Heart right ventricle (tissue), 16 donors: ENCODE measurements around the gene DHRSX. TPM values are rescaled to one million over a fixed set of nuclear protein-coding genes. Genes with fewer than 3 reads are reported as not detected.

Experiments used
- ATAC-seq, 8 donors: fragments of 200-7000 bp; cut with Tn5 transposase; one replicate each; pipeline ENCODE4 v1.9.1; 2020; ENCODE audit warnings: mild to moderate bottlenecking in 8 of 8, moderate library complexity in 8 of 8, moderate number of reproducible peaks in 1 of 8
- DNase-seq, 2 donors: peaks; one replicate each; pipeline ENCODE4 v3.0.0-alpha.2; 2020
- H3K27ac ChIP-seq, 10 donors: fragments of 200-600 bp; sonication (generic) in 2 of 10; one replicate each; pipeline versions ENCODE4 v1.5.0 to v1.8.0; 2020 to 2022; ENCODE audit warnings: mild to moderate bottlenecking in 3 of 10
- H3K27me3 ChIP-seq, 7 donors: fragments of 200-600 bp; one replicate each; pipeline ENCODE4 v1.8.0; 2021 to 2022; ENCODE audit warnings: mild to moderate bottlenecking in 2 of 7
- H3K36me3 ChIP-seq, 9 donors: fragments of 200-600 bp; sonication (generic) in 1 of 9; one replicate each; pipeline versions ENCODE4 v1.5.0 to v1.8.0; 2020 to 2022; ENCODE audit warnings: mild to moderate bottlenecking in 2 of 9
- H3K4me1 ChIP-seq, 9 donors: fragments of 200-600 bp; sonication (generic) in 1 of 9; one replicate each; pipeline versions ENCODE4 v1.5.0 to v1.8.0; 2020 to 2022; ENCODE audit warnings: mild to moderate bottlenecking in 4 of 9
- H3K4me3 ChIP-seq, 10 donors: fragments of 200-600 bp; sonication (generic) in 2 of 10; one replicate each; pipeline versions ENCODE4 v1.5.0 to v1.8.0; 2020 to 2022; ENCODE audit warnings: mild to moderate bottlenecking in 7 of 10, moderate library complexity in 2 of 10
- H3K9me3 ChIP-seq, 11 donors: fragments of 200-600 bp in 10 of 11; sonication (generic) in 2 of 11; one replicate each; pipeline versions ENCODE4 v1.5.0 to v1.8.0; 2013 to 2022; ENCODE audit warnings: mild to moderate bottlenecking in 2 of 11, control low read depth in 1 of 11, moderate library complexity in 1 of 11
- CTCF ChIP-seq, 9 donors: fragments of 200-600 bp; sonication (generic) in 2 of 9; IDR thresholded peaks; one replicate each; pipeline versions ENCODE4 v1.5.0 to v1.8.0; 2021 to 2022; ENCODE audit warnings: antibody characterized with exemption in 9 of 9, mild to moderate bottlenecking in 5 of 9, moderate library complexity in 1 of 9
- WGBS, 2 donors: extraction: QIAGEN DNeasy Blood & Tissue Kit; methylation state at CpG; one replicate each; pipeline ENCODE4 v1.1.7; 2013; ENCODE audit warnings: inconsistent platforms in 1 of 2; 5-methylcytosine and 5-hydroxymethylcytosine counted together
- intact Hi-C, 10 donors: fragments of 100-400 bp; cut with DNase I; formaldehyde crosslinking; loops; one replicate each; pipeline versions ENCODE4 v1.11.1 to v1.14.2; 2022
- polyA plus RNA-seq, 2 donors: library from polyadenylated mRNA; stranded (reverse); fragments of 200-250 nt; gene quantifications; one replicate each; pipeline ENCODE4 v1.2.3, GENCODE V29; 2013
- total RNA-seq, 10 donors: library from RNA; stranded (reverse); fragmentation: NEBNext Ultra II Directional in 3 of 10; extraction: Animal tissue kit (Norgen Biotek cat#: 25700) in 3 of 10; gene quantifications; one replicate each; pipeline versions ENCODE4 v1.2.1 to v1.2.4, GENCODE V29; 2021 to 2023
- donor health status: Arrhythmogenic right ventricular cardiomyopathy.
- donor health status: ischemic (EF 13 %, LVEDD 7.1; RV severe dilation, severe dysfunction).
- donor health status: healthy with polysubstance abuse.
- donor health status: DM: no; HTN: yes; CAD: no.
- donor health status: DM: no; HTN: no; CAD: no.
- donor health status: ischemic (EF 25% LVEDD 6.9; RV normal size, moderate dysfunction).
- donor health status: ischemic (EF 25% LVEDD 5.7; RV mildly dilated, moderate dysfunction).
- donor health status: healthy.
- donor health status: DM: yes; HTN: yes; CAD: no.
- donor health status: Ischemic cardiomyopathy.
- donor health status: ischemic (EF 35%, LVEDD 5.7; RV mildly dilated, moderate dysfunction).
- donor health status: nonischemic (EF 11% LVEDD 7.7; RV severe dilation, severe dysfunction).
- donor health status: DM: yes; HTN: yes; CAD: no.
- donor health status: PGD.
- donor health status: ischemic (EF 29% LVEDD 5.4; RV normal size, mild dysfunction).
- donor health status: nonischemic (EF 23%, LVEDD 6.1; RV moderate dilation, normal function).

Gene DHRSX
- total and polyA plus RNA-seq, 12 donors, result 13.8 to 35.9 (median 26.2) TPM

- peaks cover 0 to 41% (median 16%) of the 10 kb centered on the region in 9 donors for H3K4me1 ChIP-seq
- H3K36me3 ChIP-seq, result peaks cover 3 to 59% (median 40%) of the 10 kb centered on the region in 9 donors
- no peaks in the 10 kb centered on the region for H3K27me3 ChIP-seq
- no peaks in the 10 kb centered on the region for H3K9me3 ChIP-seq
- intact Hi-C loops, result loop anchor here in 1 of 10 donors (5.0 kb wide), 1 partner anchor 1161 kb away; no protein-coding TSS in a partner anchor
- 97% methylated on average over 50 of the region's 50 CpGs for WGBS, 2 donors
- no peak for ATAC-seq
- H3K27ac ChIP-seq, result no peak overlapping the region
- TF ChIP-seq CTCF (IDR thresholded peaks at IDR 0.05), result no peak
- DNase-seq, result no peak
- H3K4me3 ChIP-seq, result no peak overlapping the region
These were observed 12.0 kb downstream of the DHRSX start for GRCh38 chrX:2488621-2489285.

- no peak overlapping the region for H3K4me3 ChIP-seq
- TF ChIP-seq CTCF (IDR thresholded peaks at IDR 0.05), result no peak
- 91 to 96% methylated on average over 16 of the region's 16 CpGs for WGBS, 2 donors
- no peaks in the 10 kb centered on the region for H3K9me3 ChIP-seq
- H3K27ac ChIP-seq, result no peak overlapping the region
- peaks cover 3 to 57% (median 40%) of the 10 kb centered on the region in 9 donors for H3K36me3 ChIP-seq
- intact Hi-C loops, result loop anchor here in 1 of 10 donors (5.0 kb wide), 1 partner anchor 1160 kb away; no protein-coding TSS in a partner anchor
- H3K4me1 ChIP-seq, result peaks cover 0 to 39% (median 11%) of the 10 kb centered on the region in 9 donors
- DNase-seq, result no peak
- no peak for ATAC-seq
- H3K27me3 ChIP-seq, result no peaks in the 10 kb centered on the region
These were observed 13.4 kb downstream of the DHRSX start for GRCh38 chrX:2487366-2487765.

- H3K27ac ChIP-seq, result peak overlapping the region in 4 of 10 donors; percentile 44 to 80 (median 78)
- H3K4me3 ChIP-seq, result no peak overlapping the region
- intact Hi-C loops, result loop anchor here in 1 of 10 donors (5.0 kb wide), 1 partner anchor 1159 kb away; no protein-coding TSS in a partner anchor
- H3K36me3 ChIP-seq, result peaks cover 3 to 54% (median 40%) of the 10 kb centered on the region in 9 donors
- H3K27me3 ChIP-seq, result no peaks in the 10 kb centered on the region
- DNase-seq (no peak), ATAC-seq (no peak)
- WGBS, 2 donors, result 88 to 89% methylated on average over 29 of the region's 29 CpGs
- H3K4me1 ChIP-seq, result peaks cover 0 to 33% (median 10%) of the 10 kb centered on the region in 9 donors
- no peaks in the 10 kb centered on the region for H3K9me3 ChIP-seq
- no peak for TF ChIP-seq CTCF (IDR thresholded peaks at IDR 0.05)
These were observed 14.2 kb downstream of the DHRSX start for GRCh38 chrX:2486476-2487133.

GRCh38 chrX:2485789-2486345 is 14.9 kb downstream of the DHRSX start:
- Histone ChIP-seq H3K27ac (peak overlapping the region in 9 of 10 donors; percentile 24 to 80 (median 63)), H3K4me1 (peaks cover 0 to 38% (median 13%) of the 10 kb centered on the region in 9 donors), H3K9me3 (no peaks in the 10 kb centered on the region), H3K27me3 (no peaks in the 10 kb centered on the region), H3K36me3 (peaks cover 3 to 51% (median 40%) of the 10 kb centered on the region in 9 donors), H3K4me3 (no peak overlapping the region)
- DNase-seq (no peak), ATAC-seq (no peak)
- intact Hi-C loops, result loop anchor here in 1 of 10 donors (5.0 kb wide), 1 partner anchor 1159 kb away; no protein-coding TSS in a partner anchor
- no peak for TF ChIP-seq CTCF (IDR thresholded peaks at IDR 0.05)
- 67 to 69% methylated on average over 10 of the region's 10 CpGs for WGBS, 2 donors
